Activated CD8-positive, alpha-beta T cell treated with anti-CD3 and anti-CD28 coated beads for 36 hours (primary cell): ENCODE measurements around the gene TSPAN19. TPM values are rescaled to one million over a fixed set of nuclear protein-coding genes. Genes with fewer than 3 reads are reported as not detected.

Source experiments
- ATAC-seq: fragments of 200-7000 bp; cut with Tn5 transposase; one replicate; pipeline ENCODE4 v1.10.0; 2021; ENCODE audit warnings: mild to moderate bottlenecking, moderate library complexity
- CTCF ChIA-PET: fragments of 350-600 bp; sonication (Branson Sonifier 250); formaldehyde crosslinking; loops from one replicate; lab custom pipeline; 2021; ENCODE audit warnings: antibody characterized with exemption; lab: Charles Lee
- POLR2A ChIA-PET: fragments of 350-600 bp; sonication (Branson Sonifier 250); formaldehyde crosslinking; loops from one replicate; lab custom pipeline; 2021; ENCODE audit warnings: antibody characterized with exemption; lab: Charles Lee
- DNase-seq: peaks from one replicate; pipeline ENCODE4 v3.0.0-alpha.2; 2020
- H3K27ac Mint-ChIP-seq: one replicate; pipeline ENCODE4 v1.8.0; 2021; ENCODE audit warnings: mild to moderate bottlenecking, mixed read lengths
- H3K27me3 Mint-ChIP-seq: one replicate; pipeline ENCODE4 v1.8.0; 2021; ENCODE audit warnings: mixed read lengths
- H3K36me3 Mint-ChIP-seq: one replicate; pipeline ENCODE4 v1.8.0; 2021; ENCODE audit warnings: low read depth, mixed read lengths
- H3K4me1 Mint-ChIP-seq: one replicate; pipeline ENCODE4 v1.8.0; 2021; ENCODE audit warnings: low read depth, mixed read lengths
- H3K4me3 Mint-ChIP-seq: one replicate; pipeline ENCODE4 v1.8.0; 2021; ENCODE audit warnings: mild to moderate bottlenecking, moderate library complexity, mixed read lengths
- H3K9me3 Mint-ChIP-seq: one replicate; pipeline ENCODE4 v1.8.0; 2021; ENCODE audit warnings: mixed read lengths
- intact Hi-C: fragments of 100-400 bp; cut with micrococcal nuclease; formaldehyde crosslinking; loops from one replicate; pipeline ENCODE4 v1.10.0; 2022
- total RNA-seq, 2 experiments: library from RNA; stranded (reverse); gene quantifications; one replicate each; pipeline ENCODE4 v1.2.3, GENCODE V29; 2021
- TF ChIP-seq, protein P1 (sequence below): fragments of 200-600 bp; IDR thresholded peaks from one replicate; pipeline ENCODE4 v1.8.0; 2022; ENCODE audit warnings: antibody characterized with exemption, mild to moderate bottlenecking

The TSPAN19 gene
- total RNA-seq, 2 experiments from 2014 or later: not detected

DNA sequence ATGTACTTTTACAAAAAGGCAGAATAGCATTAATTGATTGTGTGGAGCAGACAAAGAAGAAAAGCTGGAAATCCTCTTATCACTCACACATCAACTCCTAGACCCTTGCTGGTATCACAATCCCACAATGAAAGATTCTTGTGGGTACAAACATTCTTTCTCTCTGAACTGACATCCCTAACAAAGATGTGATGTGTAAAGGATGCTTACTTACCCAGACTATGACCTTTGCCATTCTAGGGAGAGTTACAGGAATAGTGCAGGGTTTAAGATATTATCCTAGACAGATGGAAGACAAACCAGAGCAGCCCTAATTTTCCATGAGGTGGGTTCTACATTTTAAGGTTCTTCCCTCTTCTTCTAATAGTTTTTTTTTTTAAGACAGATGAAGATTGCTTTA is 63.1 kb downstream of the TSPAN19 start:
- ATAC-seq (no peak), DNase-seq (no peak)
- ChIA-PET POLR2A (no interaction called here), CTCF (no interaction called here)
- intact Hi-C loops: no loop called here
- Mint-ChIP-seq H3K9me3 (no peaks in the 10 kb centered on the region), H3K4me3 (no peak overlapping the region), H3K4me1 (no peaks in the 10 kb centered on the region), H3K27ac (no peak overlapping the region), H3K27me3 (no peaks in the 10 kb centered on the region), H3K36me3 (no peaks in the 10 kb centered on the region)
- TF ChIP-seq, protein P1, sequence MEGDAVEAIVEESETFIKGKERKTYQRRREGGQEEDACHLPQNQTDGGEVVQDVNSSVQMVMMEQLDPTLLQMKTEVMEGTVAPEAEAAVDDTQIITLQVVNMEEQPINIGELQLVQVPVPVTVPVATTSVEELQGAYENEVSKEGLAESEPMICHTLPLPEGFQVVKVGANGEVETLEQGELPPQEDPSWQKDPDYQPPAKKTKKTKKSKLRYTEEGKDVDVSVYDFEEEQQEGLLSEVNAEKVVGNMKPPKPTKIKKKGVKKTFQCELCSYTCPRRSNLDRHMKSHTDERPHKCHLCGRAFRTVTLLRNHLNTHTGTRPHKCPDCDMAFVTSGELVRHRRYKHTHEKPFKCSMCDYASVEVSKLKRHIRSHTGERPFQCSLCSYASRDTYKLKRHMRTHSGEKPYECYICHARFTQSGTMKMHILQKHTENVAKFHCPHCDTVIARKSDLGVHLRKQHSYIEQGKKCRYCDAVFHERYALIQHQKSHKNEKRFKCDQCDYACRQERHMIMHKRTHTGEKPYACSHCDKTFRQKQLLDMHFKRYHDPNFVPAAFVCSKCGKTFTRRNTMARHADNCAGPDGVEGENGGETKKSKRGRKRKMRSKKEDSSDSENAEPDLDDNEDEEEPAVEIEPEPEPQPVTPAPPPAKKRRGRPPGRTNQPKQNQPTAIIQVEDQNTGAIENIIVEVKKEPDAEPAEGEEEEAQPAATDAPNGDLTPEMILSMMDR: no peak

DNA sequence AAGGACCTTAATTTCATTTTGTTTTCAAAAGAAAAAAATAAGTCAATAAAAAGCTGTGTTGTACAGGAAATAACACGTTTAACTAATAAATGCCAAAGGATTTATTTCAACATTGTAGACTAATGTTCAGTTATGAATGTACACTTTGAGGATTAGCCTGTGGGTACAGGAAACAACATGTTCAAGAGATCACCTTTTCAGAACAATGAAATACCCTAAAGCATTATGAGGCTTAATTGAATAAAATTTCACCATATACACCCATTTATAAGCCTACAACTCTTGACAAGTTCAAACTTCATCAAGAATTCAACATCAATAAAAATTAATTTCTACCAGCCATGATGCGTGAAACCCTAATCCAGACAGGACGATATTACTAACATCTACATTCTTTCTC is 66.9 kb downstream of the TSPAN19 start:
- no peak for ATAC-seq
- no peaks in the 10 kb centered on the region for H3K36me3 Mint-ChIP-seq
- ChIA-PET CTCF (no interaction called here), POLR2A (no interaction called here)
- H3K4me1 Mint-ChIP-seq: no peaks in the 10 kb centered on the region
- TF ChIP-seq, protein P1: no peak
- intact Hi-C loops: no loop called here
- no peak for DNase-seq
- H3K27ac Mint-ChIP-seq: no peak overlapping the region
- no peak overlapping the region for H3K4me3 Mint-ChIP-seq
- H3K27me3 Mint-ChIP-seq: no peaks in the 10 kb centered on the region
- no peaks in the 10 kb centered on the region for H3K9me3 Mint-ChIP-seq

Other genes with a start within 250 kb of the TSPAN19 start
- gene SLC6A15, start 123.5 kb downstream of the TSPAN19 start, total RNA-seq: not detected
- not detected for gene LRRIQ1, start 74 bp upstream of the TSPAN19 start, total RNA-seq
- gene ALX1, start 243.9 kb upstream of the TSPAN19 start, total RNA-seq: not detected